Endothelial cell (in vitro differentiated cells): ENCODE results near the gene SLCO1B1. TPM values are rescaled to one million over a fixed set of nuclear protein-coding genes. Genes with fewer than 3 reads are reported as not detected.
"Not testable (repeated sequence)": the region's sequence is repeated elsewhere in the genome, so short reads cannot be mapped to it uniquely, and the experiment has no call there.

Source experiments
- DNase-seq: peaks from one replicate; pipeline ENCODE4 v3.0.0; 2021; ENCODE audit warnings: low spot score
- H3K27ac Mint-ChIP-seq: one replicate; pipeline ENCODE4 v1.8.0; 2021; ENCODE audit warnings: mixed read lengths, inconsistent platforms; ENCODE audit not compliant: unreplicated experiment
- H3K27me3 Mint-ChIP-seq: one replicate; pipeline ENCODE4 v1.8.0; 2021; ENCODE audit warnings: mild to moderate bottlenecking, moderate library complexity, mixed read lengths, inconsistent platforms; ENCODE audit not compliant: unreplicated experiment
- H3K36me3 Mint-ChIP-seq: one replicate; pipeline ENCODE4 v1.8.0; 2021; ENCODE audit warnings: mild to moderate bottlenecking, low read depth, mixed read lengths, inconsistent platforms; ENCODE audit not compliant: unreplicated experiment
- H3K4me1 Mint-ChIP-seq: one replicate; pipeline ENCODE4 v1.8.0; 2021; ENCODE audit warnings: mild to moderate bottlenecking, mixed read lengths, inconsistent platforms; ENCODE audit not compliant: unreplicated experiment
- H3K4me3 Mint-ChIP-seq: one replicate; pipeline ENCODE4 v1.8.0; 2021; ENCODE audit warnings: mild to moderate bottlenecking, mixed read lengths, inconsistent platforms; ENCODE audit not compliant: unreplicated experiment
- H3K9me3 Mint-ChIP-seq: one replicate; pipeline ENCODE4 v1.8.0; 2021; ENCODE audit warnings: mixed read lengths, inconsistent platforms; ENCODE audit not compliant: unreplicated experiment
- CTCF ChIP-seq: fragments of 200-600 bp; sonication (generic); IDR thresholded peaks from one replicate; pipeline ENCODE4 v1.5.0; 2021; ENCODE audit warnings: antibody characterized with exemption; ENCODE audit not compliant: unreplicated experiment
- long read RNA-seq: library from polyadenylated mRNA; unstranded; transcript quantifications from one replicate; pipeline ENCODE4 v2.0.0, GENCODE V29; 2020; ENCODE audit not compliant: unreplicated experiment
- total RNA-seq: library from RNA; stranded (reverse); fragmentation: NEBNext Ultra II Directional; extraction: Animal tissue kit (Norgen Biotek cat#: 25700); gene quantifications from one replicate; pipeline ENCODE4 v1.2.1, GENCODE V29; 2021; ENCODE audit not compliant: unreplicated experiment

SLCO1B1 gene
- total RNA-seq, result not detected
- long read RNA-seq, result 0 reads

- Mint-ChIP-seq H3K9me3 (no peaks in the 10 kb centered on the region), H3K4me1 (no peaks in the 10 kb centered on the region), H3K4me3 (no peak within 1 kb of the TSS), H3K27me3 (peaks cover 2% of the 10 kb centered on the region), H3K27ac (no peak within 1 kb of the TSS), H3K36me3 (no peaks in the 10 kb centered on the region)
- no peak for TF ChIP-seq CTCF
- no peak for DNase-seq
Observed at GRCh38 chr12:21130998-21131397, at the start of gene SLCO1B1. Gene SLCO1B1 (plus strand): TSS chr12:21131194. CDS start chr12:21141575, 10,381 bp downstream.

- DNase-seq, H3K27me3 Mint-ChIP-seq, H3K4me1 Mint-ChIP-seq, H3K4me3 Mint-ChIP-seq, H3K36me3 Mint-ChIP-seq, H3K9me3 Mint-ChIP-seq, H3K27ac Mint-ChIP-seq: not testable (repeated sequence)
Observed at GRCh38 chr12:21084753-21085152, 46.2 kb upstream of the SLCO1B1 start.

GRCh38 chr12:21111732-21112131 is 19.3 kb upstream of the SLCO1B1 start:
- Mint-ChIP-seq H3K4me3 (no peak overlapping the region), H3K27me3 (peaks cover 2% of the 10 kb centered on the region)

GRCh38 chr12:21113266-21113665 is 17.7 kb upstream of the SLCO1B1 start:
- H3K27me3 Mint-ChIP-seq, result peaks cover 3% of the 10 kb centered on the region
- no peak overlapping the region for H3K4me3 Mint-ChIP-seq
- no peak for TF ChIP-seq CTCF
- no peak for DNase-seq
- H3K36me3 Mint-ChIP-seq, result no peaks in the 10 kb centered on the region
- no peaks in the 10 kb centered on the region for H3K4me1 Mint-ChIP-seq
- H3K9me3 Mint-ChIP-seq, result no peaks in the 10 kb centered on the region
- H3K27ac Mint-ChIP-seq, result no peak overlapping the region

More at GRCh38 chr12:21111732-21112131, 19.3 kb upstream of the SLCO1B1 start:
- H3K27ac Mint-ChIP-seq, result no peak overlapping the region
- H3K36me3 Mint-ChIP-seq, result no peaks in the 10 kb centered on the region
- no peak for DNase-seq
- TF ChIP-seq CTCF, result no peak
- H3K9me3 Mint-ChIP-seq, result no peaks in the 10 kb centered on the region
- H3K4me1 Mint-ChIP-seq, result no peaks in the 10 kb centered on the region

GRCh38 chr12:21117995-21118394 is 13.0 kb upstream of the SLCO1B1 start:
- H3K36me3 Mint-ChIP-seq, result no peaks in the 10 kb centered on the region
- H3K27ac Mint-ChIP-seq, result no peak overlapping the region
- peaks cover 3% of the 10 kb centered on the region for H3K27me3 Mint-ChIP-seq
- no peaks in the 10 kb centered on the region for H3K4me1 Mint-ChIP-seq
- H3K9me3 Mint-ChIP-seq, result no peaks in the 10 kb centered on the region
- H3K4me3 Mint-ChIP-seq, result no peak overlapping the region
- DNase-seq, result no peak
- TF ChIP-seq CTCF, result no peak
